Loucy (cell line): ENCODE measurements around the gene SRRM5.

Experiments used
- EZH2phosphoT487 ChIP-seq: fragments of 200-600 bp; IDR thresholded peaks from 2 replicates; pipeline ENCODE4 v1.6.1; 2018; ENCODE audit warnings: antibody characterized with exemption, mild to moderate bottlenecking, moderate library complexity, borderline replicate concordance
- TF ChIP-seq, protein P1 (sequence below): fragments of 200-600 bp; sonication (generic); conservative IDR thresholded peaks from 2 replicates; pipeline ENCODE4 v1.5.1; 2014; ENCODE audit warnings: mild to moderate bottlenecking, antibody characterized with exemption, low read length

DNA sequence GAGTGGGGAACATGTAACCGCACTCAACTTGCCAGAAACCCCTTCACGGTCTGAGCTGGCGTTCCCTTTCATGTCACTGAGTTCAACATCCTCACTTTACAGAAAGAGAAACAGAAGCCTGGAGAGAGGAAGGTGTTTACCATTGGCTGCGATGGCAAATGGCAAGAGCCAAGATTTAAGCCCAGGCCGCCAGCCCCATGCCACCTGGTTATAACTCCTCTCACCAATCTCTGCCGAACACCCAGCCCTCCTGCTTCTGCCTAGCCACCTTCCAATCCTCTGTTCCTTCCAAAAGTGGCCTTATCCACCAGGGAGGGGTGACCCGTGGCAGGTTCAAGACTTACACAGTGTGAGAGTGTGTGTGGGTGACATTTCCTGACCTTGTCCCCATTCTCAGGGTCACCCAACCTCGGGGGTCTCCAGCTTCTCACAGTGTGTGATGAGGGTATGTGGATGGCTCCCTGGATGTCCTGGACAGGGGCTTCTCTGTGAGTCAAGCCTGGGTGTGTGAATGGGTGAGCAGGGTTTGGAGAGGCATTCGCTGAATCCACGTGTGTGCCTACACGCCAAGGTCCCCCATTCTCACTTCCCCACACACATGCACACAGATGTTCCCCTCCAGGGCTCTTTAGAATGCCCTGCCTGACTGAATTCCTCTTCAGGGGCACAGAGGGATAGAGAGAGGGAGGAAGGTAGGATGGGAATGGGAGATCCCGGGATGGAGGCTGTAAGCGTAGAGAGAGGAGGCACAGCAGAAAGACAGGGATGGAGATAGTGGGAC, 26.5 kb downstream of the SRRM5 start:
- TF ChIP-seq, protein P1, sequence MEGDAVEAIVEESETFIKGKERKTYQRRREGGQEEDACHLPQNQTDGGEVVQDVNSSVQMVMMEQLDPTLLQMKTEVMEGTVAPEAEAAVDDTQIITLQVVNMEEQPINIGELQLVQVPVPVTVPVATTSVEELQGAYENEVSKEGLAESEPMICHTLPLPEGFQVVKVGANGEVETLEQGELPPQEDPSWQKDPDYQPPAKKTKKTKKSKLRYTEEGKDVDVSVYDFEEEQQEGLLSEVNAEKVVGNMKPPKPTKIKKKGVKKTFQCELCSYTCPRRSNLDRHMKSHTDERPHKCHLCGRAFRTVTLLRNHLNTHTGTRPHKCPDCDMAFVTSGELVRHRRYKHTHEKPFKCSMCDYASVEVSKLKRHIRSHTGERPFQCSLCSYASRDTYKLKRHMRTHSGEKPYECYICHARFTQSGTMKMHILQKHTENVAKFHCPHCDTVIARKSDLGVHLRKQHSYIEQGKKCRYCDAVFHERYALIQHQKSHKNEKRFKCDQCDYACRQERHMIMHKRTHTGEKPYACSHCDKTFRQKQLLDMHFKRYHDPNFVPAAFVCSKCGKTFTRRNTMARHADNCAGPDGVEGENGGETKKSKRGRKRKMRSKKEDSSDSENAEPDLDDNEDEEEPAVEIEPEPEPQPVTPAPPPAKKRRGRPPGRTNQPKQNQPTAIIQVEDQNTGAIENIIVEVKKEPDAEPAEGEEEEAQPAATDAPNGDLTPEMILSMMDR, result no peak
- TF ChIP-seq EZH2phosphoT487, result no peak
